Nephron (organoid): ENCODE results near the gene MARCHF6.

Experiments used
- H3K27ac Mint-ChIP-seq, 3 experiments: 2 replicates each; pipeline ENCODE4 v1.8.0; 2020; ENCODE audit warnings: mixed read lengths in 3 of 3, mild to moderate bottlenecking in 2 of 3, moderate library complexity in 1 of 3
- H3K27me3 Mint-ChIP-seq: 2 replicates; pipeline ENCODE4 v1.8.0; 2021; ENCODE audit warnings: low read depth, mild to moderate bottlenecking, moderate library complexity, mixed read lengths
- H3K36me3 Mint-ChIP-seq: 2 replicates; pipeline ENCODE4 v1.8.0; 2020; ENCODE audit warnings: low read depth, mixed read lengths
- H3K4me1 Mint-ChIP-seq: 2 replicates; pipeline ENCODE4 v1.8.0; 2020; ENCODE audit warnings: mixed read lengths
- H3K4me3 Mint-ChIP-seq, 3 experiments: 2 replicates each; pipeline ENCODE4 v1.8.0; 2020; ENCODE audit warnings: mild to moderate bottlenecking in 3 of 3, mixed read lengths in 3 of 3, moderate library complexity in 2 of 3
- H3K9me3 Mint-ChIP-seq: 2 replicates; pipeline ENCODE4 v1.8.0; 2020; ENCODE audit warnings: mixed read lengths
- CTCF ChIP-seq, 3 experiments: fragments of 200-600 bp; sonication (generic); IDR thresholded peaks; one replicate each; pipeline ENCODE4 v1.5.0; 2021; ENCODE audit warnings: antibody characterized with exemption in 3 of 3; ENCODE audit not compliant: unreplicated experiment in 3 of 3

MARCHF6 gene, protein sequence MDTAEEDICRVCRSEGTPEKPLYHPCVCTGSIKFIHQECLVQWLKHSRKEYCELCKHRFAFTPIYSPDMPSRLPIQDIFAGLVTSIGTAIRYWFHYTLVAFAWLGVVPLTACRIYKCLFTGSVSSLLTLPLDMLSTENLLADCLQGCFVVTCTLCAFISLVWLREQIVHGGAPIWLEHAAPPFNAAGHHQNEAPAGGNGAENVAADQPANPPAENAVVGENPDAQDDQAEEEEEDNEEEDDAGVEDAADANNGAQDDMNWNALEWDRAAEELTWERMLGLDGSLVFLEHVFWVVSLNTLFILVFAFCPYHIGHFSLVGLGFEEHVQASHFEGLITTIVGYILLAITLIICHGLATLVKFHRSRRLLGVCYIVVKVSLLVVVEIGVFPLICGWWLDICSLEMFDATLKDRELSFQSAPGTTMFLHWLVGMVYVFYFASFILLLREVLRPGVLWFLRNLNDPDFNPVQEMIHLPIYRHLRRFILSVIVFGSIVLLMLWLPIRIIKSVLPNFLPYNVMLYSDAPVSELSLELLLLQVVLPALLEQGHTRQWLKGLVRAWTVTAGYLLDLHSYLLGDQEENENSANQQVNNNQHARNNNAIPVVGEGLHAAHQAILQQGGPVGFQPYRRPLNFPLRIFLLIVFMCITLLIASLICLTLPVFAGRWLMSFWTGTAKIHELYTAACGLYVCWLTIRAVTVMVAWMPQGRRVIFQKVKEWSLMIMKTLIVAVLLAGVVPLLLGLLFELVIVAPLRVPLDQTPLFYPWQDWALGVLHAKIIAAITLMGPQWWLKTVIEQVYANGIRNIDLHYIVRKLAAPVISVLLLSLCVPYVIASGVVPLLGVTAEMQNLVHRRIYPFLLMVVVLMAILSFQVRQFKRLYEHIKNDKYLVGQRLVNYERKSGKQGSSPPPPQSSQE

DNA sequence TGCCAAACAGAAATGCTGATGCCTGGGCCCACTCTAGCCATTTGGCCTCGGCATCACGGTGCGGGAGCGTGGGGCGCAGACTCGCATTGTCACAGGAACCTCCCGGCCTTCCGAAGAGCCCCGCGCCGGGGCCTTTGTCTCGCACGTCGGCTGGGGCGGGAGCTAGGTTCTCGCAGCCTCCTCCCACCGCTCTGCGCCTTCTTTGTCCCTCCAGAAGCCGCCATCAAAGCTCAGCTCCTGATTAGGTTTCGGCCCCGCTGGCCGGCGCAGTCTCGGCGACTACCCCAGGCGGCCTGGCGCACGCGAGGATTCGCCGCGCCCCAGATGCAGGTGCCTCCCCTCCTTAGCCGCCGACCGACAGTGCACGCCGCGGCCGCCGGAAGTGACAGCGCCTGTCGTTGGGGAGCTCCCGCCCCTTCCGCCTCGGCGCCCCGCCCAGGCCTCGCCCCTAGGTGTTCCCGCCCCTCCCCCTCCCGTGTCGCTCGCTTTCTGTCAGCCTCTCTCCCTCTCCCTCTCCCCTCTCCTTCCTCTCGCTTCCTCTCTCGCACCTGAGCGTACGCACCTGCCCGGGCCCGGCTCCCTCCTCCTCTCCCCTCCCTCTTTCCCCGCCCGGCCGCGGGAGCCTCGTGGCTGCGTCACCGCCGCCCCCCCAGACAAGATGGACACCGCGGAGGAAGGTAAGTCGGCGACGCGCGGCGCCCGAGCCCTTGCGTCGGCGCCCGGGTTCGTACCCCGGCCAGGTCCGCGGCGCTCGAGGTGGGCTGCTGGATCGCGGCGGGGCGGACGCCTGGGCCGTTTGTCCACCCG is at the start of gene MARCHF6:
Gene MARCHF6 (plus strand): TSS at position 455 of the 807 bp plus-strand sequence. CDS start 204 bp downstream, at position 659.
- TF ChIP-seq CTCF (IDR thresholded peaks at IDR 0.05; ENCODE audit: unreplicated experiment in 3 of 3): no peak
- peaks cover 51% of the 10 kb centered on the region for H3K4me1 Mint-ChIP-seq
- H3K27me3 Mint-ChIP-seq: no peaks in the 10 kb centered on the region

GRCh38 chr5:10303699-10304170 is 49.8 kb upstream of the MARCHF6 start:
- peak overlapping the region in 2 of 3 experiments; percentile 6 to 35 for H3K27ac Mint-ChIP-seq
- no peaks in the 10 kb centered on the region for H3K27me3 Mint-ChIP-seq
- H3K36me3 Mint-ChIP-seq: peaks cover 26% of the 10 kb centered on the region
- no peak for TF ChIP-seq CTCF (IDR thresholded peaks at IDR 0.05; ENCODE audit: unreplicated experiment in 3 of 3)
- peaks cover 32% of the 10 kb centered on the region for H3K4me1 Mint-ChIP-seq
- H3K4me3 Mint-ChIP-seq: no peak overlapping the region
- peaks cover 6% of the 10 kb centered on the region for H3K9me3 Mint-ChIP-seq

More for the DNA sequence above, at the start of gene MARCHF6:
- Mint-ChIP-seq H3K27ac (peak within 1 kb of the TSS; percentile 99 to 100 (median 99)), H3K9me3 (no peaks in the 10 kb centered on the region), H3K4me3 (peak within 1 kb of the TSS; percentile 100), H3K36me3 (peaks cover 5% of the 10 kb centered on the region)

DNA sequence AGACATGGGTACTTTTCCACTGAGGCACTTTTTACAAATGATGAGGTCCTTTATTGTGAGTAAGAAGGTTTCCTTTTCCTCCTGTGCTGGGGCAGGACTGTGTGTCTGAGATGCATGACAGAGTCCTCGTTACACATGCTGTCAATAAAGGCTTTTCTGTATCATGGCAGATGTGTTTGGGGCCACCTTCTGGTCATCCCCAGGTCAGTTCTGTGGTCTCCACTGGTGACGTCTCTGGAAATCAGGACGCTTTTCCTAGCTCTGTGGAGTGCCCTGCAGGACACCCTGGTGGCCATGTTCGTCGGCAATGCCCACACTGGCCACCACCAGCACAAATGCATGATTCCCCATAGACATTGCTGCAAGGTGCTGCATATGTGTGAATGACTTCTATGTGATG is 48.6 kb upstream of the MARCHF6 start:
- peaks cover 17% of the 10 kb centered on the region for H3K36me3 Mint-ChIP-seq
- H3K9me3 Mint-ChIP-seq: peaks cover under 1% of the 10 kb centered on the region
- H3K4me3 Mint-ChIP-seq: peak overlapping the region; percentile 32 to 73 (median 72)
- H3K27me3 Mint-ChIP-seq: no peaks in the 10 kb centered on the region
- peaks cover 34% of the 10 kb centered on the region for H3K4me1 Mint-ChIP-seq
- TF ChIP-seq CTCF (IDR thresholded peaks at IDR 0.05; ENCODE audit: unreplicated experiment in 3 of 3): no peak
- peak overlapping the region in 2 of 3 experiments; percentile 21 to 50 for H3K27ac Mint-ChIP-seq

GRCh38 chr5:10306114-10306513 is 47.4 kb upstream of the MARCHF6 start:
- no peaks in the 10 kb centered on the region for H3K27me3 Mint-ChIP-seq
- peaks cover 14% of the 10 kb centered on the region for H3K36me3 Mint-ChIP-seq
- peak overlapping the region; percentile 89 to 94 (median 90) for H3K4me3 Mint-ChIP-seq
- H3K9me3 Mint-ChIP-seq: no peaks in the 10 kb centered on the region
- H3K4me1 Mint-ChIP-seq: peaks cover 45% of the 10 kb centered on the region
- no peak for TF ChIP-seq CTCF (IDR thresholded peaks at IDR 0.05; ENCODE audit: unreplicated experiment in 3 of 3)
- H3K27ac Mint-ChIP-seq: peak overlapping the region; percentile 95 to 97 (median 97)

GRCh38 chr5:10306806-10307205 is 46.7 kb upstream of the MARCHF6 start:
- Mint-ChIP-seq H3K4me3 (peak overlapping the region; percentile 89 to 94 (median 90)), H3K4me1 (peaks cover 50% of the 10 kb centered on the region), H3K27me3 (no peaks in the 10 kb centered on the region), H3K27ac (peak overlapping the region; percentile 95 to 97 (median 97)), H3K36me3 (peaks cover 14% of the 10 kb centered on the region), H3K9me3 (no peaks in the 10 kb centered on the region)
- no peak for TF ChIP-seq CTCF (IDR thresholded peaks at IDR 0.05; ENCODE audit: unreplicated experiment in 3 of 3)
